Measurements from ENCODE around the gene CFB.
"Not testable (repeated sequence)": the region's sequence is repeated elsewhere in the genome, so short reads cannot be mapped to it uniquely, and the experiment has no call there.

Gene CFB

GRCh38 chr6:31945507-31946369 lies at the start of gene CFB:
Gene CFB, plus strand, starts transcription at chr6:31946095. Its CDS starts 127 bp downstream, at chr6:31946222.
- peak; percentile 68 for DNase-seq

GRCh38 chr6:31896493-31896855 lies 49.4 kb upstream of the CFB start:
- DNase-seq: no peak

GRCh38 chr6:31896856-31897611 lies 48.9 kb upstream of the CFB start:
- DNase-seq: no peak

- DNase-seq: peak; percentile 91
These were observed 48.1 kb upstream of the CFB start, which contains the start of gene EHMT2 for GRCh38 chr6:31897612-31898382. Gene EHMT2, minus strand, starts transcription at chr6:31897698. Its CDS starts 21 bp downstream, at chr6:31897677.

GRCh38 chr6:31898383-31899011 lies 47.4 kb upstream of the CFB start:
- DNase-seq: no peak

GRCh38 chr6:31899215-31899614 lies 46.7 kb upstream of the CFB start:
- DNase-seq: no peak

GRCh38 chr6:31899882-31900722 lies 45.8 kb upstream of the CFB start:
- no peak for DNase-seq

GRCh38 chr6:31900917-31901414 lies 44.9 kb upstream of the CFB start:
- no peak for DNase-seq

- peak; percentile 77 for DNase-seq
These were observed 44.4 kb upstream of the CFB start for GRCh38 chr6:31901415-31901952.

- DNase-seq: peak; percentile 98
These were observed 43.8 kb upstream of the CFB start, which contains the start of gene ZBTB12 for GRCh38 chr6:31901953-31902643. Gene ZBTB12, minus strand, starts transcription at chr6:31902086. Its CDS starts 781 bp downstream, at chr6:31901305.

GRCh38 chr6:31903957-31904356 lies 41.9 kb upstream of the CFB start:
- DNase-seq: no peak

- DNase-seq: no peak
These were observed 40.9 kb upstream of the CFB start for GRCh38 chr6:31905041-31905440.

GRCh38 chr6:31906122-31906521 lies 39.8 kb upstream of the CFB start:
- DNase-seq: no peak

GRCh38 chr6:31906727-31907126 lies 39.2 kb upstream of the CFB start:
- not testable (repeated sequence) for DNase-seq

- no peak for DNase-seq
These were observed 38.6 kb upstream of the CFB start for GRCh38 chr6:31907158-31907813.

- DNase-seq: not testable (repeated sequence)
These were observed 37.6 kb upstream of the CFB start for GRCh38 chr6:31908255-31908654.

- no peak for DNase-seq
These were observed 37.1 kb upstream of the CFB start for GRCh38 chr6:31908791-31909190.

- not testable (repeated sequence) for DNase-seq
These were observed 36.6 kb upstream of the CFB start for GRCh38 chr6:31909298-31909697.

GRCh38 chr6:31911826-31912585 lies 33.9 kb upstream of the CFB start:
- DNase-seq: no peak
